HEK293 (cell line): ENCODE measurements around the gene CLIC3.

Source experiments
- CTCF ChIP-seq: fragments of 450-650 bp; formaldehyde crosslinking; IDR thresholded peaks from 2 replicates; pipeline ENCODE4 v1.5.1; 2016; ENCODE audit warnings: missing biosample characterization, missing genetic modification characterization
- SP2 ChIP-seq: fragments of 450-650 bp; formaldehyde crosslinking; IDR thresholded peaks from 2 replicates; pipeline ENCODE4 v1.5.1; 2016; ENCODE audit warnings: missing biosample characterization, missing genetic modification characterization
- ZBTB7A ChIP-seq: fragments of 450-650 bp; formaldehyde crosslinking; IDR thresholded peaks from 2 replicates; pipeline ENCODE4 v1.5.1; 2016; ENCODE audit warnings: low read depth, missing biosample characterization, missing genetic modification characterization
- ZNF16 ChIP-seq: fragments of 450-650 bp; formaldehyde crosslinking; IDR thresholded peaks from 2 replicates; pipeline ENCODE4 v1.5.1; 2016; ENCODE audit warnings: low read depth, missing biosample characterization, missing genetic modification characterization
- ZNF324 ChIP-seq: fragments of 450-650 bp; formaldehyde crosslinking; IDR thresholded peaks from 2 replicates; pipeline ENCODE4 v1.5.1; 2016; ENCODE audit warnings: missing biosample characterization, missing genetic modification characterization
- ZNF518A ChIP-seq: fragments of 450-650 bp; formaldehyde crosslinking; conservative IDR thresholded peaks from 2 replicates; pipeline ENCODE4 v1.5.1; 2016; ENCODE audit warnings: low read depth, missing biosample characterization, missing genetic modification characterization
- ZNF830 ChIP-seq: fragments of 450-650 bp; IDR thresholded peaks from 2 replicates; pipeline ENCODE4 v1.5.0; 2018; ENCODE audit warnings: missing biosample characterization, missing genetic modification characterization, low read depth, mild to moderate bottlenecking, moderate library complexity

DNA sequence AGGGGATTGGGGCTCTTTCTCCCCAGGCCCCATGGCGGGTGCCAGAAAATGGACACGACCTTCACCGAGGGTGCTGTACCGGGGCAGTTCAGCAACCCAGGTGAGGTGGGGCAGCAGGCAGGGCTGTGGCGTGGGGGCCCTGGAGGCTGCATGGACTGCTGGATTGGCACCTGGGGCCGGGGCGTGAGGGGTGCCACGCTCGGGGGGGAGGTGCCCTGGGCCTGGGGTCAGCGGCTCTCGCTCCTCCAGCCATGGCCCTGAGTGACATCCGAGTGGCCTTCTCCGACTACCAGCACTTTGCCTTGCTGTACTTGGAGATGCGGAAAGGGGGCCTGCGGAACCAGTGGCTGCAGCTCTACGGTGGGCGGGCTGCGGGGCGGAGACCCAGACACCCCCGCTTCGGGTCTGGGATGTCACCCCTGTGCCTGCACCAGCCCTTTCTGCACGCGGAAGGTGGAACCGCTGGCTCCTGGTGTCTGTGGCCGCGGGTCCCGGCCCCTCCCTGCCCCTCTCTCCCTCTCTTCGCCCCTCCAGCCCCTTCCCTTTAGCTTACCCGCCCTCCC lies 11.8 kb downstream of the CLIC3 start:
- no peak for TF ChIP-seq ZNF830 (tag by site-specific recombination)
- no peak for TF ChIP-seq ZNF324 (tag by site-specific recombination)
- no peak for TF ChIP-seq ZBTB7A (tag by site-specific recombination)
- no peak for TF ChIP-seq SP2 (tag by site-specific recombination)
- TF ChIP-seq CTCF (tag by site-specific recombination), result no peak
- TF ChIP-seq ZNF518A (tag by site-specific recombination), result no peak
- TF ChIP-seq ZNF16 (tag by site-specific recombination), result no peak
